HL-60/S4 treated with retinoic acid at 250 ng/mL for 4 days and 3 days (cell line): ENCODE measurements around the gene RFESD.
"Not testable (repeated sequence)": the region's sequence is repeated elsewhere in the genome, so short reads cannot be mapped to it uniquely, and the experiment has no call there.

ENCODE experiments used
- in situ Hi-C: fragments of 300-500 bp; cut with MboI; formaldehyde crosslinking; loops from 2 replicates; pipeline ENCODE4 v1.7.0; 2022; ENCODE audit warnings: low sequenced_read_pairs

Gene RFESD

GRCh38 chr5:95627971-95628810 lies 18.4 kb upstream of the RFESD start:
- in situ Hi-C loops: no loop called here

GRCh38 chr5:95628933-95629332 lies 17.6 kb upstream of the RFESD start:
- in situ Hi-C loops: no loop called here

- in situ Hi-C loops: no loop called here
These were observed 16.1 kb upstream of the RFESD start for GRCh38 chr5:95630394-95630917.

GRCh38 chr5:95631255-95631958 lies 15.2 kb upstream of the RFESD start:
- in situ Hi-C loops: no loop called here

- in situ Hi-C loops: no loop called here
These were observed 14.4 kb upstream of the RFESD start for GRCh38 chr5:95631991-95632675.

- in situ Hi-C loops: not testable (repeated sequence)
These were observed 13.6 kb upstream of the RFESD start for GRCh38 chr5:95632942-95633341.

GRCh38 chr5:95633671-95634070 lies 12.9 kb upstream of the RFESD start:
- in situ Hi-C loops: no loop called here

- in situ Hi-C loops: no loop called here
These were observed 12.5 kb upstream of the RFESD start for GRCh38 chr5:95634081-95634480.

- in situ Hi-C loops: no loop called here
These were observed 7.9 kb upstream of the RFESD start for GRCh38 chr5:95638632-95639031.

GRCh38 chr5:95641741-95642220 lies 4.8 kb upstream of the RFESD start:
- in situ Hi-C loops: no loop called here

- in situ Hi-C loops: no loop called here
These were observed 3.4 kb upstream of the RFESD start for GRCh38 chr5:95643152-95643551.

- in situ Hi-C loops: no loop called here
These were observed 2.1 kb upstream of the RFESD start for GRCh38 chr5:95644351-95645042.

GRCh38 chr5:95646226-95646568 lies 380 bp upstream of the RFESD start:
- in situ Hi-C loops: not testable (repeated sequence)

- in situ Hi-C loops: no loop called here
These were observed 1.6 kb downstream of the RFESD start for GRCh38 chr5:95647886-95648860.

- in situ Hi-C loops: no loop called here
These were observed 2.7 kb downstream of the RFESD start for GRCh38 chr5:95649274-95649673.

GRCh38 chr5:95649842-95650620 lies 3.5 kb downstream of the RFESD start:
- in situ Hi-C loops: loop anchor here (10.0 to 25.0 kb wide), 2 partner anchors 112 to 195 kb away; no protein-coding TSS in a partner anchor

GRCh38 chr5:95652849-95653248 lies 6.3 kb downstream of the RFESD start:
- in situ Hi-C loops: loop anchor here (10.0 to 25.0 kb wide), 2 partner anchors 109 to 192 kb away; no protein-coding TSS in a partner anchor

GRCh38 chr5:95654196-95654595 lies 7.6 kb downstream of the RFESD start:
- in situ Hi-C loops: loop anchor here (10.0 to 25.0 kb wide), 2 partner anchors 108 to 191 kb away; no protein-coding TSS in a partner anchor
